Tibial nerve (tissue), 4 donors: Measurements from ENCODE around the gene FOXQ1. TPM values are rescaled to one million over a fixed set of nuclear protein-coding genes. Genes with fewer than 3 reads are reported as not detected.
"Not testable (repeated sequence)": the region's sequence is repeated elsewhere in the genome, so short reads cannot be mapped to it uniquely, and the experiment has no call there.

Source experiments
- DNase-seq, 2 donors: peaks; one replicate each; pipeline ENCODE4 v3.0.0-alpha.2; 2019; ENCODE audit warnings: low spot score in 2 of 2
- H3K27ac ChIP-seq, 4 donors: fragments of 200-600 bp; sonication (generic) in 3 of 4; one replicate each; pipeline ENCODE4 v1.5.1; 2017 to 2019; ENCODE audit warnings: mild to moderate bottlenecking in 1 of 4
- H3K27me3 ChIP-seq, 2 donors: fragments of 200-600 bp; sonication (generic) in 1 of 2; one replicate each; pipeline versions ENCODE4 v1.5.1 to v1.6.0; 2017 to 2019
- H3K36me3 ChIP-seq, 3 donors: fragments of 200-600 bp; sonication (generic); one replicate each; pipeline ENCODE4 v1.5.1; 2018 to 2019
- H3K4me1 ChIP-seq, 4 donors: fragments of 200-600 bp; sonication (generic) in 3 of 4; one replicate each; pipeline ENCODE4 v1.5.1; 2017 to 2019
- H3K4me3 ChIP-seq, 4 donors: fragments of 200-600 bp; sonication (generic) in 3 of 4; one replicate each; pipeline ENCODE4 v1.5.1; 2017 to 2019; ENCODE audit warnings: mild to moderate bottlenecking in 1 of 4, moderate library complexity in 1 of 4
- H3K9me3 ChIP-seq, 4 donors: fragments of 200-600 bp; sonication (generic) in 3 of 4; one replicate each; pipeline ENCODE4 v1.5.1; 2017 to 2019
- CTCF ChIP-seq, 5 experiments: fragments of 200-600 bp in 3 of 5; fragments of 450-650 bp in 2 of 5; sonication (generic) in 3 of 5; IDR thresholded peaks; one replicate each; pipeline ENCODE4 v1.5.1; 2016 to 2019; ENCODE audit warnings: antibody characterized with exemption in 5 of 5, mild to moderate bottlenecking in 3 of 5, moderate library complexity in 2 of 5
- EP300 ChIP-seq, 2 donors: sonication (generic); formaldehyde crosslinking; IDR thresholded peaks; one replicate each; pipeline ENCODE4 v1.6.1; 2017; ENCODE audit warnings: antibody characterized with exemption in 2 of 2, mild to moderate bottlenecking in 1 of 2
- POLR2A ChIP-seq, 2 donors: fragments of 450-650 bp; IDR thresholded peaks; one replicate each; pipeline ENCODE4 v1.6.1; 2017; ENCODE audit warnings: antibody characterized with exemption in 2 of 2, mild to moderate bottlenecking in 2 of 2, moderate library complexity in 2 of 2
- WGBS, 2 donors: methylation state at CpG; one replicate each; pipeline ENCODE4 v1.1.5; 2018; 5-methylcytosine and 5-hydroxymethylcytosine counted together
- total RNA-seq, 4 donors: library from RNA; depleted of rRNA; stranded (reverse); fragments of >200 nt; gene quantifications; one replicate each; pipeline ENCODE4 v1.1.0, GENCODE V29; 2016

FOXQ1 gene
- total RNA-seq, 4 donors from 2014 or later: 0.21 to 0.59 TPM; not detected in 2

- DNase-seq: no peak
- H3K4me1 ChIP-seq: no peaks in the 10 kb centered on the region
- peaks cover 0 to 34% (median 13%) of the 10 kb centered on the region in 4 donors for H3K9me3 ChIP-seq
- no peaks in the 10 kb centered on the region for H3K27me3 ChIP-seq
- no peak for TF ChIP-seq CTCF (IDR thresholded peaks at IDR 0.05)
- TF ChIP-seq EP300 (IDR thresholded peaks at IDR 0.05): no peak
- no peak for TF ChIP-seq POLR2A (IDR thresholded peaks at IDR 0.05)
- H3K27ac ChIP-seq: no peak overlapping the region
- 77 to 85% methylated on average over 5 of the region's 5 CpGs for WGBS, 2 donors
- no peaks in the 10 kb centered on the region for H3K36me3 ChIP-seq
- H3K4me3 ChIP-seq: no peak overlapping the region
Observed at GRCh38 chr6:1346558-1347091, 34.7 kb downstream of the FOXQ1 start.

GRCh38 chr6:1347161-1347560, 35.3 kb downstream of the FOXQ1 start:
- H3K4me1 ChIP-seq: no peaks in the 10 kb centered on the region
- no peaks in the 10 kb centered on the region for H3K27me3 ChIP-seq
- no peak overlapping the region for H3K27ac ChIP-seq
- no peak for DNase-seq
- H3K4me3 ChIP-seq: no peak overlapping the region
- no peaks in the 10 kb centered on the region for H3K36me3 ChIP-seq
- no peak for TF ChIP-seq EP300 (IDR thresholded peaks at IDR 0.05)
- TF ChIP-seq POLR2A (IDR thresholded peaks at IDR 0.05): no peak
- no peak for TF ChIP-seq CTCF (IDR thresholded peaks at IDR 0.05)
- peaks cover 0 to 39% (median 14%) of the 10 kb centered on the region in 4 donors for H3K9me3 ChIP-seq
- 81 to 89% methylated on average over 3 of the region's 3 CpGs for WGBS, 2 donors

- DNase-seq: no peak
- 41 to 67% methylated on average over 1 of the region's 1 CpG for WGBS, 2 donors
- no peak overlapping the region for H3K4me3 ChIP-seq
- no peak for TF ChIP-seq POLR2A (IDR thresholded peaks at IDR 0.05)
- no peak for TF ChIP-seq EP300 (IDR thresholded peaks at IDR 0.05)
- TF ChIP-seq CTCF (IDR thresholded peaks at IDR 0.05): no peak
- no peak overlapping the region for H3K27ac ChIP-seq
- H3K4me1 ChIP-seq: no peaks in the 10 kb centered on the region
- H3K36me3 ChIP-seq: no peaks in the 10 kb centered on the region
- H3K9me3 ChIP-seq: peaks cover 0 to 50% (median 14%) of the 10 kb centered on the region in 4 donors
- H3K27me3 ChIP-seq: no peaks in the 10 kb centered on the region
Observed at GRCh38 chr6:1348675-1349074, 36.8 kb downstream of the FOXQ1 start.

- TF ChIP-seq EP300 (IDR thresholded peaks at IDR 0.05): no peak
- TF ChIP-seq POLR2A (IDR thresholded peaks at IDR 0.05): no peak
- 17 to 36% methylated on average over 1 of the region's 1 CpG for WGBS, 2 donors
- H3K9me3 ChIP-seq: peaks cover 0 to 40% (median 7%) of the 10 kb centered on the region in 4 donors
- no peaks in the 10 kb centered on the region for H3K4me1 ChIP-seq
- H3K4me3 ChIP-seq: no peak overlapping the region
- no peak overlapping the region for H3K27ac ChIP-seq
- no peaks in the 10 kb centered on the region for H3K36me3 ChIP-seq
- no peak for DNase-seq
- H3K27me3 ChIP-seq: no peaks in the 10 kb centered on the region
Observed at GRCh38 chr6:1349655-1350054, 37.8 kb downstream of the FOXQ1 start.

GRCh38 chr6:1351381-1352008, 39.6 kb downstream of the FOXQ1 start:
- H3K27ac ChIP-seq: no peak overlapping the region
- WGBS, 2 donors: 85 to 89% methylated on average over 2 of the region's 2 CpGs
- H3K4me3 ChIP-seq: no peak overlapping the region
- H3K9me3 ChIP-seq: peaks cover 0 to 35% (median 6%) of the 10 kb centered on the region in 4 donors
- TF ChIP-seq POLR2A (IDR thresholded peaks at IDR 0.05) (no peak), EP300 (IDR thresholded peaks at IDR 0.05) (no peak), CTCF (IDR thresholded peaks at IDR 0.05) (no peak)
- H3K36me3 ChIP-seq: no peaks in the 10 kb centered on the region
- DNase-seq: no peak
- H3K4me1 ChIP-seq: no peaks in the 10 kb centered on the region
- no peaks in the 10 kb centered on the region for H3K27me3 ChIP-seq

GRCh38 chr6:1355068-1355467, 43.2 kb downstream of the FOXQ1 start:
- not testable (repeated sequence) for H3K4me1 ChIP-seq, H3K36me3 ChIP-seq, DNase-seq, H3K27ac ChIP-seq, H3K27me3 ChIP-seq, H3K4me3 ChIP-seq
- H3K9me3 ChIP-seq: peaks cover 0 to 34% (median 6%) of the 10 kb centered on the region in 4 donors

- H3K27ac ChIP-seq, H3K36me3 ChIP-seq, H3K4me1 ChIP-seq, H3K27me3 ChIP-seq, H3K4me3 ChIP-seq, H3K9me3 ChIP-seq, DNase-seq: not testable (repeated sequence)
- 88 to 90% methylated on average over 4 of the region's 4 CpGs for WGBS, 2 donors
Observed at GRCh38 chr6:1361717-1362116, 49.8 kb downstream of the FOXQ1 start.
